H54 (cell line): ENCODE measurements around the gene CTCF.

ENCODE experiments used
- DNase-seq: peaks from one replicate; pipeline ENCODE4 v3.0.0; 2011; ENCODE audit warnings: low spot score, mixed read lengths; ENCODE audit not compliant: insufficient read length
- FAIRE-seq: peaks from 3 replicates; lab custom pipeline; 2011; peaks lifted over from hg19 to GRCh38; lab: Jason Lieb, UNC
- POLR2A ChIP-seq: IDR thresholded peaks from 2 replicates; pipeline ENCODE4 v1.6.1; 2011; ENCODE audit warnings: low read depth, mild to moderate bottlenecking, low read length

CTCF gene

GRCh38 chr16:67565470-67566100 lies 3.3 kb downstream of the CTCF start:
- no peak for DNase-seq
- TF ChIP-seq POLR2A = no peak
- FAIRE-seq = no peak

- FAIRE-seq (no peak), DNase-seq (no peak)
- no peak for TF ChIP-seq POLR2A
Observed at GRCh38 chr16:67571464-67571863, 9.1 kb downstream of the CTCF start.

- FAIRE-seq (no peak), DNase-seq (no peak)
- TF ChIP-seq POLR2A = no peak
Observed at GRCh38 chr16:67571981-67572431, 9.7 kb downstream of the CTCF start.

GRCh38 chr16:67579686-67580085 lies 17.4 kb downstream of the CTCF start:
- no peak for TF ChIP-seq POLR2A
- FAIRE-seq = no peak
- DNase-seq = no peak

GRCh38 chr16:67580202-67580601 lies 17.9 kb downstream of the CTCF start:
- DNase-seq (no peak), FAIRE-seq (no peak)
- TF ChIP-seq POLR2A = no peak

- no peak for TF ChIP-seq POLR2A
- FAIRE-seq (no peak), DNase-seq (no peak)
Observed at GRCh38 chr16:67593288-67593687, 31.0 kb downstream of the CTCF start.

- no peak for TF ChIP-seq POLR2A
- FAIRE-seq = no peak
- no peak for DNase-seq
Observed at GRCh38 chr16:67593701-67594100, 31.4 kb downstream of the CTCF start.

GRCh38 chr16:67594256-67594915 lies 32.1 kb downstream of the CTCF start:
- DNase-seq (no peak), FAIRE-seq (no peak)
- TF ChIP-seq POLR2A = no peak

- FAIRE-seq (peak; percentile 50), DNase-seq (no peak)
- no peak for TF ChIP-seq POLR2A
Observed at GRCh38 chr16:67594956-67595355, 32.6 kb downstream of the CTCF start.

- DNase-seq (no peak), FAIRE-seq (no peak)
- no peak for TF ChIP-seq POLR2A
Observed at GRCh38 chr16:67598527-67598926, 36.2 kb downstream of the CTCF start.

- FAIRE-seq (no peak), DNase-seq (no peak)
- TF ChIP-seq POLR2A = no peak
Observed at GRCh38 chr16:67605641-67606040, 43.3 kb downstream of the CTCF start.

GRCh38 chr16:67606632-67607031 lies 44.3 kb downstream of the CTCF start:
- no peak for FAIRE-seq
- TF ChIP-seq POLR2A = no peak
- no peak for DNase-seq

- no peak for TF ChIP-seq POLR2A
- DNase-seq (no peak), FAIRE-seq (no peak)
Observed at GRCh38 chr16:67608364-67608763, 46.0 kb downstream of the CTCF start.

GRCh38 chr16:67613808-67614207 lies 51.5 kb downstream of the CTCF start:
- FAIRE-seq (no peak), DNase-seq (no peak)
- no peak for TF ChIP-seq POLR2A

- DNase-seq = no peak
- no peak for TF ChIP-seq POLR2A
- FAIRE-seq = no peak
Observed at GRCh38 chr16:67628216-67628615, 65.9 kb downstream of the CTCF start.
